GM12891 (cell line): ENCODE measurements around the gene ZBTB42.

ENCODE experiments used
- POLR2A ChIP-seq: IDR thresholded peaks from 2 replicates; pipeline ENCODE4 v1.6.1; 2011; ENCODE audit warnings: low read depth, low read length, control low read depth
- POLR2AphosphoS5 ChIP-seq: IDR thresholded peaks from 2 replicates; pipeline ENCODE4 v1.6.1; 2011; ENCODE audit warnings: low read depth, low read length, control low read depth
- SPI1 ChIP-seq: IDR thresholded peaks from 2 replicates; pipeline ENCODE4 v1.6.1; 2011; ENCODE audit warnings: low read depth, low read length, control low read depth
- TAF1 ChIP-seq: IDR thresholded peaks from 2 replicates; pipeline ENCODE4 v1.6.1; 2011; ENCODE audit warnings: low read depth, low read length, control low read depth

- TF ChIP-seq TAF1 = no peak
- no peak for TF ChIP-seq POLR2A
- TF ChIP-seq POLR2AphosphoS5 = no peak
- TF ChIP-seq SPI1 = no peak
Observed at GRCh38 chr14:104819361-104819781, 18.5 kb downstream of the ZBTB42 start.
